HepG2 (cell line): Measurements from ENCODE around the gene ACER2.

Experiments
- MBNL3 ChIP-seq: fragments of 250-450 bp; sonication (Bioruptor Pico); conservative IDR thresholded peaks from 2 replicates; pipeline ENCODE4 v1.8.0; 2022; ENCODE audit warnings: mild to moderate bottlenecking, inconsistent platforms
- MNT ChIP-seq: fragments of 450-650 bp; IDR thresholded peaks from 2 replicates; pipeline ENCODE4 v1.6.1; 2016
- TBP ChIP-seq: sonication (generic); formaldehyde crosslinking; IDR thresholded peaks from 2 replicates; pipeline ENCODE4 v1.5.0; 2020; ENCODE audit warnings: missing genetic modification reagents

GRCh38 chr9:19470981-19471650, 62.3 kb downstream of the ACER2 start:
- TF ChIP-seq TBP (CRISPR knock-in tag) (no peak), MNT (no peak), MBNL3 (no peak)
